Measurements from ENCODE around the gene C1QTNF7.

The C1QTNF7 gene

DNA sequence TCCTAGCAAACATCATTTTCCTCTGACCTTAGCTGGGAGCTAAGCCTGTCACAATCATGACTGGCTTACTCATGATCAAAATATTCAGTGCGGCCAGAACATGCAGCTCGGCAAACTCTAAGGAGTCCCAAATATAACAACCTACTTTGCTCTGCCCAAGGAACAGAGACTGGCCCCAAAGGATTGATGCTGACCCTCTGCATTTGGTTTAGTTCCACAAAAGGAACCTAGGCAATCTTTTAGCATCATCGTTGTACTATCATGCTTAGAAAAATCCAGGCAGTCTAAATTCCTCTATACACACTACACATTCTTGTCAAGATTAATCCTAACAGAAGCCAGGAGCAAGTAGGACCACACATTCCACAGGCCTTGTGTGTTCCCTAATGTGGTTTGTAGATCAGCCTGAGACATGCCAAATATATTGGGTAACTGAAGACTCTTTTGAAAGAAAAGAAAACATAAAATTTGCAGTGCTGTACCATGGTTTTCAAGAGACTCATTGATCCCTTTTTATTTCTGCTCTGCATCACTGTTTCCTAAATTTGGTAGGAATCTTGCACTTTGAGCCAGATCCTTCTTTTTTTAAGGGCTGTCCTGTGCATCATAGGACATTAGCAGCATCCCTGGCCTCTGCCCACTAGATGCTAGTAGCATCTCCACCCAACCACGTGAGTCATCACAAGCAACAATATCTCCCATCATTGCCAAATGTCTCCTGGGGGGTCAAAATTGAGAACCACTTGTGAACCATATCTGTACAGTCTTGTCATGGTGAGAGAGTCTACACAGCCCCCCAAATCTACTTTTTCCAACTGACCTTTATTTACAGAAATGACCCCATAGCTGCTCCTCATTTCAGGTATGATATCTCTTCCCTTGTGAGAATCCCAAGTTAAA is 24.3 kb downstream of the C1QTNF7 start:
- no peaks in the 10 kb centered on the region for H3K4me1 ChIP-seq (ENCODE audit: control insufficient read depth, insufficient read depth, low read length)
- no peaks in the 10 kb centered on the region for H3K9me3 ChIP-seq (ENCODE audit: control insufficient read depth, low read length)
- H3K4me3 ChIP-seq (ENCODE audit: insufficient read depth, low read depth, low read length), result no peak overlapping the region
- no peaks in the 10 kb centered on the region for H3K36me3 ChIP-seq (ENCODE audit: control insufficient read depth, insufficient read depth, low read length)
- 92 to 95% methylated on average over 4 of the region's 4 CpGs for WGBS, 2 experiments
- no peaks in the 10 kb centered on the region for H3K27me3 ChIP-seq (ENCODE audit: control insufficient read depth, insufficient read depth, low read length, poor library complexity, severe bottlenecking)
- H3K27ac ChIP-seq (ENCODE audit: insufficient read depth, low read depth, low read length, poor library complexity, severe bottlenecking), result no peak overlapping the region

DNA sequence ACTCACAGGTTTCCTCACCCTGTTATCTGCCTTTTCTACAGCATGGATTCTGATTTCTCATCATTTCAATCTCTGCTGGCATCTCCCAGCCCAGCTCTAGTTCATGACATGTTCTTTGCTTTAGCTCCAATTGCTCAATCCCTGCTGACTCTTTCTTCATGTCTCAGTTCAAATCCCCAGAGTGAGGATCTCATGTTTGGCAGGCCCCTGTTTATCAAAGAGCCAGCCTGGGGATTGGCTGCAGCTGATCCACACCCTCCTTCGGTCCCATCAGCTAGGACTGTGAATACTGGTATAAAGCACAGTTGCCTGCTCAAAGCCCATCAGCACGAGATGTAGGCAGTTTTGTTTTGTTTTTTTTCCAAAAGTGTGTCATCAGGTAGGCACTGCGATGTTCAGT is 27.5 kb downstream of the C1QTNF7 start:
- Histone ChIP-seq H3K27me3 (ENCODE audit: control insufficient read depth, insufficient read depth, low read length, poor library complexity, severe bottlenecking) (no peaks in the 10 kb centered on the region), H3K27ac (ENCODE audit: insufficient read depth, low read depth, low read length, poor library complexity, severe bottlenecking) (no peak overlapping the region), H3K36me3 (ENCODE audit: control insufficient read depth, insufficient read depth, low read length) (no peaks in the 10 kb centered on the region), H3K4me1 (ENCODE audit: control insufficient read depth, insufficient read depth, low read length) (no peaks in the 10 kb centered on the region), H3K4me3 (ENCODE audit: insufficient read depth, low read depth, low read length) (no peak overlapping the region), H3K9me3 (ENCODE audit: control insufficient read depth, low read length) (no peaks in the 10 kb centered on the region)
- 87 to 91% methylated on average over 3 of the region's 3 CpGs for WGBS, 2 experiments

DNA sequence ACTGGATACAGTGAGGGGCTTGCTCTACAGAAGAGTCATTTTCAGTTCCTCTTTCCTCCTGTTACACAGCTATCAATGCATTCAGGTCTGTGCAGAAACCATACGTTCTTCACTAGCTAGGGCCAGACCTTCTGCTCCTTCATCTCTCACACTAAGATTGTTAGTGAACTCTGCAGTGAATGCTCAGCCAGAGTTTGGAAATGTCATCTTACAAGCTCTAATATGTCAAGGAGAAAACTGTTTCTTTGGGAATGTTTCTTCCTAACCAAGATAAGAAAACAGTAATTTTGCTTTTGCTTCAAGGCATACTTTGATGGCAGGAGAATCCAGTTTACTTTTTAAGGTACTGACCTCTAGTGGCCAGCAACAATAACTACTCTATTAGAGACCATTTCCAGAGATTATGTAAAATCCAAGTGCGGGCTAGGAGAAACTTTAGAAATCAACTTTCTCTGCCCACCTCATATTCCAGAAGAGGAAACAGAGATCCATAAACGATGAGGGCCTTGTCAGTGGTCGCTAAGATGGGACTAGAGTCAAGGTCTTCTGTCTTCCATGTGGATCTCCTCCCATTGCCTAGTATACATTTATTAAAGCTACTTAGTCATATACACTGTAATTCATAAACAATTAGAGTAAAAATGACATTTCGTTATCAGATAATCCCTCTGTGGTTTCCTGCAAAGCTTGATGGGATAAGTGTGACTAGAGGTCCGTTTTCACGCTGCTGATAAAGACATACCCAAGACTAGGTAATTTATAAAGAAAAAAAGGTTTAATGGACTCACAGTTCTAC is 29.8 kb downstream of the C1QTNF7 start:
- Histone ChIP-seq H3K27me3 (ENCODE audit: control insufficient read depth, insufficient read depth, low read length, poor library complexity, severe bottlenecking) (no peaks in the 10 kb centered on the region), H3K27ac (ENCODE audit: insufficient read depth, low read depth, low read length, poor library complexity, severe bottlenecking) (no peak overlapping the region)
- 49% methylated on average over 6 to 7 of the region's 7 CpGs for WGBS, 2 experiments

DNA sequence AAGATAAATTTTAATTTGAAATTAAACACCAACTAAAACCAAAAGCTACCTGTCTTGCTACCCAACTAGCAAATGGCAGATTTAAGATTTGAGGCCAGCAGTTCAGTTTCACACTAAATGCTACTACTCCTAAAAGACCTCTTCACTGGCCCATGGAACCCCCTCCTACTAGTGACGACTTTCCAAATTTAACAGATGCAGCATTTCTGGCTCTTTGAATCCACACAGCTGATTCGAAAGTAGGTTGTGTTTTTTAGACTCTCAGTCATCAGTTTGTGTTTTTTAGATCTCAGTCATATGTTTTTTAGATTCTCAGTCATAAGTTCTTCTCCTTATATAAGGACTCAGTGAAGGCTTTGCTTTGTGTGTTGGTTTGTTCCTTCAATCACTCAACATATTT is 30.8 kb downstream of the C1QTNF7 start:
- no peaks in the 10 kb centered on the region for H3K36me3 ChIP-seq (ENCODE audit: control insufficient read depth, insufficient read depth, low read length)
- no peaks in the 10 kb centered on the region for H3K4me1 ChIP-seq (ENCODE audit: control insufficient read depth, insufficient read depth, low read length)
- no peak overlapping the region for H3K4me3 ChIP-seq (ENCODE audit: insufficient read depth, low read depth, low read length)
- H3K9me3 ChIP-seq (ENCODE audit: control insufficient read depth, low read length), result no peaks in the 10 kb centered on the region
- 89 to 97% methylated on average over 2 of the region's 2 CpGs for WGBS, 2 experiments
- H3K27ac ChIP-seq (ENCODE audit: insufficient read depth, low read depth, low read length, poor library complexity, severe bottlenecking), result no peak overlapping the region
- no peaks in the 10 kb centered on the region for H3K27me3 ChIP-seq (ENCODE audit: control insufficient read depth, insufficient read depth, low read length, poor library complexity, severe bottlenecking)

More for the DNA sequence above, 29.8 kb downstream of the C1QTNF7 start:
- Histone ChIP-seq H3K9me3 (ENCODE audit: control insufficient read depth, low read length) (no peaks in the 10 kb centered on the region), H3K4me1 (ENCODE audit: control insufficient read depth, insufficient read depth, low read length) (no peaks in the 10 kb centered on the region), H3K36me3 (ENCODE audit: control insufficient read depth, insufficient read depth, low read length) (no peaks in the 10 kb centered on the region), H3K4me3 (ENCODE audit: insufficient read depth, low read depth, low read length) (no peak overlapping the region)

DNA sequence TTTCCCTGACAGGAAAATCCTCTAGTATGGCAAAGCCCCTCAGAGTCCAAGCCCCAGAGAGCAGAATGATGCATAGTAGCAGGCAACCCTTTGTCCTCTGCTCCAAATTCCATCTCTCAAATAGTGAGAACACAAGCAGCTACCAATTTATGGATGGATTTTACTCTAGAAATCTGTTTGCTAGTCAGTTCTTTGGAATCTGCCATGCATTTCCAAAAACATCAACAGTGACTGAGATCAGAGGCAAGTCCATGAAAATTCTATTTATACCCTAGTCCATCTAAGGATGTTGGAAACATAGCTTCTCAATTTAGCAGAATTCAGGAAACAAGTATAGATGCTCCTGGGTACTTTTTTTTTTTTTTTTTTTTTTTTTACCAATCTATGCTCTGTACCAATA is 31.9 kb downstream of the C1QTNF7 start:
- H3K27me3 ChIP-seq (ENCODE audit: control insufficient read depth, insufficient read depth, low read length, poor library complexity, severe bottlenecking), result no peaks in the 10 kb centered on the region
- no peak overlapping the region for H3K4me3 ChIP-seq (ENCODE audit: insufficient read depth, low read depth, low read length)
- no peaks in the 10 kb centered on the region for H3K36me3 ChIP-seq (ENCODE audit: control insufficient read depth, insufficient read depth, low read length)
- no peaks in the 10 kb centered on the region for H3K9me3 ChIP-seq (ENCODE audit: control insufficient read depth, low read length)
- no peaks in the 10 kb centered on the region for H3K4me1 ChIP-seq (ENCODE audit: control insufficient read depth, insufficient read depth, low read length)
- no peak overlapping the region for H3K27ac ChIP-seq (ENCODE audit: insufficient read depth, low read depth, low read length, poor library complexity, severe bottlenecking)

DNA sequence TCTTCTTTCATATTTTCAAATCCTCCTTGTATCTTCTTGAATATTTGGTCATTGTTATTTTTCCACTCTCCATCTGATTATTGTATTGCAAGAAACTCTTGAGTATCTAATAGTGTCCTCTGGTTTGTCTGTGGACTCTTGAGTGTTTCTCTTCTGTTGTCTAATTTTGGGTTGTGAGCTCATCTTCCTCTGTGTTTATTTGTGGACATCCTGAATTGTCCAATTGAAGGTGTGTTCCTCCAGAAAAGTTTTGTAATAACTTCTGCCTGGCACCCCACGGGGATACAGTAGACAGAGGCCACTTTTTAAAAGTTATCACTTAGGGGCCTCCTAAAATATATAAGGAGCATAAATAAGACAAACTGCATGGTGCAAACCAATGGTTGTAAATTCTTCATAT is 38.8 kb downstream of the C1QTNF7 start:
- Histone ChIP-seq H3K9me3 (ENCODE audit: control insufficient read depth, low read length) (no peaks in the 10 kb centered on the region), H3K36me3 (ENCODE audit: control insufficient read depth, insufficient read depth, low read length) (no peaks in the 10 kb centered on the region), H3K4me1 (ENCODE audit: control insufficient read depth, insufficient read depth, low read length) (no peaks in the 10 kb centered on the region), H3K27me3 (ENCODE audit: control insufficient read depth, insufficient read depth, low read length, poor library complexity, severe bottlenecking) (no peaks in the 10 kb centered on the region), H3K27ac (ENCODE audit: insufficient read depth, low read depth, low read length, poor library complexity, severe bottlenecking) (no peak overlapping the region), H3K4me3 (ENCODE audit: insufficient read depth, low read depth, low read length) (no peak overlapping the region)
- WGBS, 2 experiments, result 86 to 95% methylated on average over 1 of the region's 1 CpG

DNA sequence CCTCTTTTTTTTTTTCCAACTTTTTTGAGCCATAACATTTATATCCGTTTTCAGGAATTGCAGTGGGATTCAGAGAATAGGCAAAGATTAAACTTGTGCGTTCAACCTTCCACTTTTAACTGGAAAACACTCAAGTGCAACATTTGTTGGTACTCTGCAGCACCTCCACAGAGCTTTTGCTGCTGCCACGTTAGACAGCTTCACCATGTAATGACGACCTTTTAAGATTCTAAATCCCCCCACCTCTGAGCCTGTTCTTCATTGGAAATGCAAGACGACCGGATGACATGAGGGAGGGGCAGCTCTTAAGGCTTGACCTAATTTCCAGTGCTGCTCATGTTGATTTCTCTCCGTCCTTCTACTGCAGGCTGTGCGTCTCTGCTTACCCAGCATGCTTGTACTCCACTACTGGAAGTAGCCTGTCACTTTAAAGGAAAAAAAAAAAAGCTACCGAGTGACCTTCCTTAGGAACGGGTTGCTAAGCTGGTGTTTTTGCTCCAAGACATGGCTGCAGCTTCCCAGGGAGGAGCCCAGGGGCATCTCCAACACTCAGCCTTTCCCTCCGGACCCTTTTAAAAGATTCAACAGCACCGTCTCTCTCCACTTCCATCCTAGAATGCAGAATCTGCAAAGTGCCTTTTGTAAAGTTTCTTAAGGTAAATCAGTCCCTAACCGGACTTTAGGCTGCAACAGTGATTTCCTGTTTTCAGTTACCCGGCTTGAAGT is 41.7 kb downstream of the C1QTNF7 start, which contains the start of gene CC2D2A:
Gene CC2D2A, plus strand, starts transcription at position 481 of the 726 bp plus-strand sequence. CDS start 6,051 bp downstream, outside the sequence.
- H3K27ac ChIP-seq (ENCODE audit: insufficient read depth, low read depth, low read length, poor library complexity, severe bottlenecking), result peak within 1 kb of the TSS; percentile 1
- H3K4me1 ChIP-seq (ENCODE audit: control insufficient read depth, insufficient read depth, low read length), result no peaks in the 10 kb centered on the region
- WGBS, 2 experiments, result 20 to 21% methylated on average over 14 of the region's 14 CpGs
- peak within 1 kb of the TSS; percentile 55 for H3K4me3 ChIP-seq (ENCODE audit: insufficient read depth, low read depth, low read length)
- no peaks in the 10 kb centered on the region for H3K27me3 ChIP-seq (ENCODE audit: control insufficient read depth, insufficient read depth, low read length, poor library complexity, severe bottlenecking)
- H3K9me3 ChIP-seq (ENCODE audit: control insufficient read depth, low read length), result no peaks in the 10 kb centered on the region
- no peaks in the 10 kb centered on the region for H3K36me3 ChIP-seq (ENCODE audit: control insufficient read depth, insufficient read depth, low read length)

DNA sequence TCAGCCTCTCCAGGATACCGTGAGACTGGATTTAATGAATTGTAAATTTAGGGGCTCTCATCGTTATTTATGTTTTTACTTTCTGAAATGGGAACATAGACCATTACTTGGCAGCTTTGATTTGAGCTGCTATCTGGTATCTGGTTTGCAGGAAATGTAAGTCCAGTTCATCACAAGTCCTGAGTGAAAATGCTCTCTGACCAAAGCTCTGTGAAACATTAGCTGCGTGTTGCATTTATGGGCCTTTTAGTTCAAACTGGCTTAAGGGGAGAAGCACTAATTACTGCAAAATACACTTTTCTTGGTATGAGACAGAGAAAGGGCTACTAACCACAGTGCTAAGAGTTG is 42.3 kb downstream of the C1QTNF7 start:
- Histone ChIP-seq H3K27ac (ENCODE audit: insufficient read depth, low read depth, low read length, poor library complexity, severe bottlenecking) (peak overlapping the region; percentile 1), H3K4me1 (ENCODE audit: control insufficient read depth, insufficient read depth, low read length) (no peaks in the 10 kb centered on the region), H3K9me3 (ENCODE audit: control insufficient read depth, low read length) (no peaks in the 10 kb centered on the region), H3K36me3 (ENCODE audit: control insufficient read depth, insufficient read depth, low read length) (no peaks in the 10 kb centered on the region), H3K27me3 (ENCODE audit: control insufficient read depth, insufficient read depth, low read length, poor library complexity, severe bottlenecking) (no peaks in the 10 kb centered on the region), H3K4me3 (ENCODE audit: insufficient read depth, low read depth, low read length) (peak overlapping the region; percentile 55)
- WGBS, 2 experiments, result 31 to 32% methylated on average over 3 of the region's 3 CpGs

DNA sequence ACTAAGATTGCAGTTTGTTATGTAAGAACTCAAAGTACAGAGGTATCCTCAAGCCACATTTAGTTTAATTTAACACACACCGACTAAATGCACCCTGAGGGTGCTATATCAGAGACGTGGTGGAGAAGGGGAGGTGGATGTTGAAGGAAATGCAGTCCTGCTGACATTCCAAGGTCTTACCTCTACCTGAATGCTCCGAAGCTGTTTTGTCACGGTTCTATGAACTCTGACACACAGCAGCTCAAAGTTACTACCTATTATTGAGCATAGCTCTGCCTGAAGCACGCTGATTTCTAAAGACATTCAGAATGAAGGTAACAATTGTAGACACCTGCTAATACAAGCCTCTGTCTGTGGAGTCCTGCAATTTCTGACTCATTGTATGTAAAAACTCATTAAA is 48.6 kb downstream of the C1QTNF7 start:
- 91 to 93% methylated on average over 4 to 5 of the region's 5 CpGs for WGBS, 2 experiments
- H3K4me1 ChIP-seq (ENCODE audit: control insufficient read depth, insufficient read depth, low read length), result peaks cover 7% of the 10 kb centered on the region
- no peaks in the 10 kb centered on the region for H3K36me3 ChIP-seq (ENCODE audit: control insufficient read depth, insufficient read depth, low read length)
- no peak overlapping the region for H3K27ac ChIP-seq (ENCODE audit: insufficient read depth, low read depth, low read length, poor library complexity, severe bottlenecking)
- no peaks in the 10 kb centered on the region for H3K27me3 ChIP-seq (ENCODE audit: control insufficient read depth, insufficient read depth, low read length, poor library complexity, severe bottlenecking)
- no peak overlapping the region for H3K4me3 ChIP-seq (ENCODE audit: insufficient read depth, low read depth, low read length)
- H3K9me3 ChIP-seq (ENCODE audit: control insufficient read depth, low read length), result no peaks in the 10 kb centered on the region

DNA sequence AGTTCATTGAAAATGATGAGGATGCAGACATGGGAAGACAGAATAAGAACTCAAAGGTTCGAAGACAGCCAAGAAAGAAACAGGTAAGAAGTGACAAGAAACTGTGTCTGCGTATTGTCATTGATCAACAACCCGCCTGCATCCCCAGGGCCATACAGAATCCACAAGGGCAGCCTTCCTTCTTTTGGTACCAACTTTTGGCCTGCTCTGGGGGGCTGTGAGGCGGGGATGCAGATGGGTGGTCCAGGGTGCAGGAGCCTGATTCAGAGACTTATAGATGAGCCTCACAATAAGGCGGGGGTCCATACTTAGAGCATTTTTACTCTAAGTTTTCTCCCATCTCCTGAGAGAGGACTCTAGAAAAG is 50.9 kb downstream of the C1QTNF7 start:
- Histone ChIP-seq H3K4me1 (ENCODE audit: control insufficient read depth, insufficient read depth, low read length) (peaks cover 7% of the 10 kb centered on the region), H3K4me3 (ENCODE audit: insufficient read depth, low read depth, low read length) (peak overlapping the region; percentile 49), H3K9me3 (ENCODE audit: control insufficient read depth, low read length) (no peaks in the 10 kb centered on the region), H3K27me3 (ENCODE audit: control insufficient read depth, insufficient read depth, low read length, poor library complexity, severe bottlenecking) (no peaks in the 10 kb centered on the region), H3K36me3 (ENCODE audit: control insufficient read depth, insufficient read depth, low read length) (no peaks in the 10 kb centered on the region), H3K27ac (ENCODE audit: insufficient read depth, low read depth, low read length, poor library complexity, severe bottlenecking) (peak overlapping the region; percentile 89)
- 69 to 81% methylated on average over 5 of the region's 5 CpGs for WGBS, 2 experiments
